Parathyroid adenoma (tissue), 2 donors: ENCODE results near the gene RELN.

Experiments
- H2AFZ ChIP-seq: fragments of 300-600 bp; sonication (generic); one replicate; pipeline ENCODE4 v1.7.0; 2017; ENCODE audit warnings: antibody characterized with exemption, mild to moderate bottlenecking
- H3K27ac ChIP-seq: fragments of 300-600 bp; sonication (generic); one replicate; pipeline ENCODE4 v1.7.0; 2017
- H3K27me3 ChIP-seq: fragments of 300-600 bp; sonication (generic); one replicate; pipeline ENCODE4 v1.7.0; 2017; ENCODE audit warnings: low read length; ENCODE audit not compliant: control insufficient read depth, insufficient read depth
- H3K36me3 ChIP-seq: fragments of 300-600 bp; sonication (generic); one replicate; pipeline ENCODE4 v1.7.0; 2017; ENCODE audit warnings: low read length; ENCODE audit not compliant: control insufficient read depth, insufficient read depth
- H3K4me1 ChIP-seq: fragments of 300-600 bp; sonication (generic); one replicate; pipeline ENCODE4 v1.7.0; 2017; ENCODE audit warnings: control low read depth
- H3K4me2 ChIP-seq: fragments of 300-600 bp; sonication (generic); one replicate; pipeline ENCODE4 v1.7.0; 2017; ENCODE audit warnings: low read length
- H3K4me3 ChIP-seq: fragments of 300-600 bp; sonication (generic); one replicate; pipeline ENCODE4 v1.7.0; 2017; ENCODE audit warnings: low read depth, low read length
- H3K79me2 ChIP-seq: fragments of 300-600 bp; sonication (generic); one replicate; pipeline ENCODE4 v1.7.0; 2017; ENCODE audit warnings: control low read depth
- H3K9ac ChIP-seq: fragments of 300-600 bp; sonication (generic); one replicate; pipeline ENCODE4 v1.7.0; 2017; ENCODE audit warnings: mild to moderate bottlenecking
- H3K9me3 ChIP-seq: fragments of 300-600 bp; sonication (generic); one replicate; pipeline ENCODE4 v1.7.0; 2017; ENCODE audit warnings: low read length; ENCODE audit not compliant: control insufficient read depth
- TF ChIP-seq, protein P1 (sequence below): fragments of 300-600 bp; sonication (generic); IDR thresholded peaks from one replicate; pipeline ENCODE4 v1.7.0; 2017; ENCODE audit warnings: antibody characterized with exemption, mild to moderate bottlenecking
- donor health status: primary hyperparathyroidism.

Gene RELN

DNA sequence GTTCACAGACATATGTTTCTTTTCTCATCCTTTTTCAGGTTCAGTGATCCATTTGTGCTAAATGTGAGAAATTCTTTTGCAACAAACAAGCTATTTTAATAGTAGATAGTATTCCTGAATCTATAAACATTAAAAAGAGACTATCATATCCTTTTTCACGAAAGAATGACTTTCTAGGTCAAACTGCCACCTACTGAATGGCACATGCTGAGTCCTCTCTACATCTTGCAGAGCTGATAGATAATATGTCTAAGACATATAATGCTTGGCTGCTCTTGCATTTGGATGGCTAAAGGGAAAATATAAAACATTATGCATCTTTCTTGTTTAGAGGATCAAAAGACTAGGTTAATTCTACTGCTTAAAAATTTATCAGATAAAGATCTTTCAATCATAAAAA is 429.3 kb downstream of the RELN start:
- Histone ChIP-seq H3K79me2 (no peaks in the 10 kb centered on the region), H3K4me1 (no peaks in the 10 kb centered on the region), H3K36me3 (no peaks in the 10 kb centered on the region), H3K9me3 (no peaks in the 10 kb centered on the region), H3K4me3 (no peak overlapping the region), H3K27ac (no peak overlapping the region), H3K27me3 (no peaks in the 10 kb centered on the region), H3K4me2 (no peak overlapping the region), H3K9ac (no peak overlapping the region), H2AFZ (no peak overlapping the region)
- TF ChIP-seq, protein P1, sequence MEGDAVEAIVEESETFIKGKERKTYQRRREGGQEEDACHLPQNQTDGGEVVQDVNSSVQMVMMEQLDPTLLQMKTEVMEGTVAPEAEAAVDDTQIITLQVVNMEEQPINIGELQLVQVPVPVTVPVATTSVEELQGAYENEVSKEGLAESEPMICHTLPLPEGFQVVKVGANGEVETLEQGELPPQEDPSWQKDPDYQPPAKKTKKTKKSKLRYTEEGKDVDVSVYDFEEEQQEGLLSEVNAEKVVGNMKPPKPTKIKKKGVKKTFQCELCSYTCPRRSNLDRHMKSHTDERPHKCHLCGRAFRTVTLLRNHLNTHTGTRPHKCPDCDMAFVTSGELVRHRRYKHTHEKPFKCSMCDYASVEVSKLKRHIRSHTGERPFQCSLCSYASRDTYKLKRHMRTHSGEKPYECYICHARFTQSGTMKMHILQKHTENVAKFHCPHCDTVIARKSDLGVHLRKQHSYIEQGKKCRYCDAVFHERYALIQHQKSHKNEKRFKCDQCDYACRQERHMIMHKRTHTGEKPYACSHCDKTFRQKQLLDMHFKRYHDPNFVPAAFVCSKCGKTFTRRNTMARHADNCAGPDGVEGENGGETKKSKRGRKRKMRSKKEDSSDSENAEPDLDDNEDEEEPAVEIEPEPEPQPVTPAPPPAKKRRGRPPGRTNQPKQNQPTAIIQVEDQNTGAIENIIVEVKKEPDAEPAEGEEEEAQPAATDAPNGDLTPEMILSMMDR, result no peak

DNA sequence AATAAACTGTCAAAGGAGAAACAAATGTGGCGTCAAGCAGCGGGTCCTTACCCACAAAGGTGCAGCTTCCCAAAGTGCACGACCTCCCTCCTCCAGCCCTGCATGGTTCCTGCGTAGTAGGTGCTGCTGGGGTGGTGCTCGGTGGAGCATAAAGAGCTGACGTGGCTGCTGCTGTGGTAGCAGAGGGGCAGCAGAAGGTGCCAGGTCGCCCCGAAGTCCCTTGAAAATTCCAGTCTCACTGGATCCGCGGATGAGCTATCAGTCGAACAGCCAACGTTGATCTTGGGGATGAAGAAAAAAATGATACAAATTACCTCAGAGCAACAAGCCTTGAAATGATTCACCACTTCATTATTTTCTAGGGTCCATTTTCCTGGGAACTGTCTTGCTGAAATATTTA is 438.4 kb downstream of the RELN start:
- Histone ChIP-seq H3K9me3 (no peaks in the 10 kb centered on the region), H3K27me3 (no peaks in the 10 kb centered on the region), H3K27ac (no peak overlapping the region), H3K4me1 (no peaks in the 10 kb centered on the region), H2AFZ (no peak overlapping the region), H3K4me3 (no peak overlapping the region), H3K36me3 (no peaks in the 10 kb centered on the region), H3K4me2 (no peak overlapping the region), H3K79me2 (no peaks in the 10 kb centered on the region), H3K9ac (no peak overlapping the region)
- TF ChIP-seq, protein P1, result no peak

DNA sequence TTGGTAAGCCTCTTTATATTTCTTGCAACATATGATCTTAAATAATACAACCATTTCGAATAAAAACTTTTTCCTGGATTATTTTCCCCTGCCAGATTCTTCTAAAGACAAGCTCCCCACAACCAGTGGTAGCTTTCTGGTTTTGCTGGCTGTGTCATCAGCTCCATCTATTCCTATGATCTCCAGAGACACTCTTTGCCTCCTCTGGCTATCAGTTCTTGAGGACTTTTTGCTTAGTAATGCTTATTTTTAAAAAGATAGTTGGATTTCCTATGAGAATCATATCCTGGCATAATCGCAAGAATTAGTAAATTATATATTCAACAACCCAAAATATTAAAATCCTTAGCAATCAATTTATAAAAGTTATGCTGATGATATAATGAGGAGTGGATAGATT is 439.7 kb downstream of the RELN start:
- Histone ChIP-seq H3K36me3 (no peaks in the 10 kb centered on the region), H3K9me3 (no peaks in the 10 kb centered on the region), H3K27me3 (no peaks in the 10 kb centered on the region), H3K4me1 (no peaks in the 10 kb centered on the region), H3K4me2 (no peak overlapping the region), H3K27ac (no peak overlapping the region), H2AFZ (no peak overlapping the region), H3K79me2 (no peaks in the 10 kb centered on the region), H3K9ac (no peak overlapping the region), H3K4me3 (no peak overlapping the region)
- TF ChIP-seq, protein P1, result no peak

DNA sequence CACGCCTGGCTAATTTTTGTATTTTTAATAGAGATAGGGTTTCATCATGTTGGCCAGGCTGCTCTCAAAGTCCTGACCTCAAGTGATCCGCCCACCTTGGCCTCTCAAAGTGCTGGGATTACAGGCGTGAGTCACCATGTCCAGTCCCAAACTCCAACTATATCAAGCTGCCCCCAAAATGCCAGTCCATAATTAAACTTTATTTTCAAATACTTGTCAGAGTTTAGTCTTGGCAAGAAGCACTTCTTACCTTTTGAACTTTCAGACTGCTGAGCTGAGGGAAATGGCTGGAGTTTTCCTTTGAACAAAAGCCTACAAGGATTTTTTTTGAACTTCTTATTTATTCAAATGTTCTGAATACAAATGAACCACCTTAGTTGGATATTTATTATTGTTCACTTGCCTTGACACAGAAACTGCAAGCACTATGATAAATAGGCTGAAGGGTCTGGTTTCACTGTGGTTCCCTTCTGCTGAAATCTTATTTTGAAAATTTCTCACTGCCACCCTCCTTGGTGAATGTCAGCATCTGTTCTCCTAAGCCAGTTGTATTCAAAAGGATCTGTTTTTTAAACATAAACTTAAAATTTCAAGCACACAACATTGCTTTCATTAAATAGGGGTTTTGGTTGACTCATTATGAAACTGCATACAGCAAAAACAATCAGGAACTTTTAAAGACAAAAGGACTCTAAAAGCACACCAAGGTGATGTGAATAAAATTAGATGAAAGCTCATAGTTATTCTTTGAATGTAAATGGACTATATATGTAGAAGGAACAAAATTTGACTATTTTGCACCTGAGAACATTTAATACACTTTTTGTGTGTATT is 441.8 kb downstream of the RELN start:
- Histone ChIP-seq H3K27me3 (no peaks in the 10 kb centered on the region), H3K9ac (no peak overlapping the region), H3K36me3 (no peaks in the 10 kb centered on the region), H3K27ac (no peak overlapping the region), H3K4me1 (no peaks in the 10 kb centered on the region), H3K4me2 (no peak overlapping the region), H3K4me3 (no peak overlapping the region), H3K79me2 (no peaks in the 10 kb centered on the region), H3K9me3 (no peaks in the 10 kb centered on the region), H2AFZ (no peak overlapping the region)
- TF ChIP-seq, protein P1, result no peak

DNA sequence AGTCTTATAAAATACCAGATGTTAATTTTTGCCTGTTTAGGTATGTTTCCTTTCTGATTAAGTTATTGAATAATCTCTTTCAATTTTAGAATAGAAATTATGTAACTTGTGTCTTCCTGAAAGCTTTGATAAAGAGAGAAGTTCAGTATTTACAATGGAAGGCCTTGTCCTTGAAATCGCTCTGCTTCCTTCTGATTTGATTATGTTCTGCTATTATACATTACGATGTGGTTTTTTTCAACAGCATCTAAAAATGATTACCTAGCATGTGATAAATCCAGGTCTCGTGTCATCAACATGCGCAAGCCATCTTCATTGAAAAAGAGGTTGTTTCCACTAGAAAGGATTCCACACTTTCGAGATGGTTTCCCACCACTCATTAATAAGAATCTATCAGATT is 447.0 kb downstream of the RELN start:
- H3K9me3 ChIP-seq, result no peaks in the 10 kb centered on the region
- TF ChIP-seq, protein P1, result no peak
- H3K4me1 ChIP-seq, result no peaks in the 10 kb centered on the region
- no peaks in the 10 kb centered on the region for H3K36me3 ChIP-seq
- no peak overlapping the region for H2AFZ ChIP-seq
- H3K27ac ChIP-seq, result no peak overlapping the region
- H3K27me3 ChIP-seq, result no peaks in the 10 kb centered on the region
- H3K9ac ChIP-seq, result no peak overlapping the region
- H3K4me2 ChIP-seq, result no peak overlapping the region
- no peaks in the 10 kb centered on the region for H3K79me2 ChIP-seq
- H3K4me3 ChIP-seq, result no peak overlapping the region
